Hepatocyte (in vitro differentiated cells): ENCODE data around the gene NTNG2. TPM values are rescaled to one million over a fixed set of nuclear protein-coding genes. Genes with fewer than 3 reads are reported as not detected.

Experiments
- DNase-seq: peaks from one replicate; pipeline ENCODE4 v3.0.0-alpha.2; 2016; ENCODE audit warnings: low spot score
- H2AFZ ChIP-seq: fragments of 200-600 bp; sonication (generic); 2 replicates; pipeline ENCODE4 v1.6.0; 2016; ENCODE audit warnings: antibody characterized with exemption, mild to moderate bottlenecking
- H3K27ac ChIP-seq: fragments of 200-600 bp; sonication (generic); 2 replicates; pipeline ENCODE4 v1.5.1; 2016; ENCODE audit warnings: mild to moderate bottlenecking
- H3K27me3 ChIP-seq: fragments of 200-600 bp; sonication (generic); 2 replicates; pipeline ENCODE4 v1.6.1; 2016
- H3K36me3 ChIP-seq: fragments of 200-600 bp; sonication (generic); replicated peaks from 2 replicates; pipeline ENCODE4 v1.5.1; 2016; ENCODE audit warnings: low read depth; ENCODE audit not compliant: insufficient read depth
- H3K4me1 ChIP-seq: fragments of 200-600 bp; sonication (generic); 2 replicates; pipeline ENCODE4 v1.5.1; 2016; ENCODE audit warnings: mild to moderate bottlenecking, moderate library complexity; ENCODE audit not compliant: insufficient read depth
- H3K4me2 ChIP-seq: fragments of 200-600 bp; sonication (generic); 2 replicates; pipeline ENCODE4 v1.6.0; 2016
- H3K4me3 ChIP-seq: fragments of 200-600 bp; sonication (generic); 2 replicates; pipeline ENCODE4 v1.5.1; 2016; ENCODE audit warnings: mild to moderate bottlenecking
- H3K79me2 ChIP-seq: fragments of 200-600 bp; sonication (generic); 2 replicates; pipeline ENCODE4 v1.6.0; 2017; ENCODE audit warnings: mild to moderate bottlenecking
- H3K9me2 ChIP-seq: fragments of 200-600 bp; sonication (generic); replicated peaks from 2 replicates; pipeline ENCODE4 v1.6.0; 2017; ENCODE audit warnings: mild to moderate bottlenecking; ENCODE audit not compliant: insufficient read depth
- H3K9me3 ChIP-seq: fragments of 200-600 bp; sonication (generic); 2 replicates; pipeline ENCODE4 v1.5.1; 2016; ENCODE audit warnings: low read depth, mild to moderate bottlenecking
- H4K20me1 ChIP-seq: fragments of 200-600 bp; sonication (generic); 2 replicates; pipeline ENCODE4 v1.6.0; 2016; ENCODE audit warnings: mild to moderate bottlenecking; ENCODE audit not compliant: insufficient read depth, poor library complexity, severe bottlenecking
- CTCF ChIP-seq: fragments of 200-600 bp; sonication (generic); IDR thresholded peaks from 2 replicates; pipeline ENCODE4 v1.5.1; 2016; ENCODE audit warnings: antibody characterized with exemption, mild to moderate bottlenecking; ENCODE audit not compliant: poor library complexity
- EZH2 ChIP-seq: fragments of 200-600 bp; sonication (generic); IDR thresholded peaks from 2 replicates; pipeline ENCODE4 v1.6.1; 2016; ENCODE audit warnings: antibody characterized with exemption, mild to moderate bottlenecking, borderline replicate concordance
- EZH2phosphoT487 ChIP-seq: fragments of 200-600 bp; sonication (generic); IDR thresholded peaks from one replicate; pipeline ENCODE4 v1.6.1; 2018; ENCODE audit warnings: antibody characterized with exemption, mild to moderate bottlenecking, low read depth, moderate library complexity; ENCODE audit not compliant: unreplicated experiment, severe bottlenecking
- WGBS: methylation state at CpG from one replicate; pipeline ENCODE4 v1.1.6; 2016; ENCODE audit warnings: low lambda C conversion rate; ENCODE audit errors: missing lambda C conversion rate; 5-methylcytosine and 5-hydroxymethylcytosine counted together
- polyA plus RNA-seq: library from polyadenylated mRNA; unstranded; fragments of >200 nt; fragmentation: Nextera tagmentation; extraction: Ambion mirVana; gene quantifications from 2 replicates; pipeline ENCODE4 v1.2.1, GENCODE V29; 2016
- total RNA-seq: library from RNA; depleted of rRNA; stranded (reverse); fragments of >200 nt; gene quantifications from 2 replicates; pipeline ENCODE4 v1.2.3, GENCODE V29; 2014

Gene NTNG2
- total and polyA plus RNA-seq, 2 experiments from 2014 or later, result 0.48 to 1.8 TPM

- Histone ChIP-seq H3K4me3 (no peak overlapping the region), H3K27ac (no peak overlapping the region), H3K27me3 (no peaks in the 10 kb centered on the region), H3K4me1 (peaks cover 12% of the 10 kb centered on the region), H3K9me3 (no peaks in the 10 kb centered on the region), H4K20me1 (no peaks in the 10 kb centered on the region), H2AFZ (no peak overlapping the region), H3K9me2 (no peaks in the 10 kb centered on the region), H3K4me2 (no peak overlapping the region), H3K36me3 (no peaks in the 10 kb centered on the region), H3K79me2 (no peaks in the 10 kb centered on the region)
- no peak for DNase-seq
- TF ChIP-seq EZH2phosphoT487 (no peak), CTCF (no peak), EZH2 (no peak)
- 84% methylated on average over 7 of the region's 7 CpGs for WGBS
Measured at GRCh38 chr9:132211570-132211969, 49.7 kb downstream of the NTNG2 start.

- Histone ChIP-seq H3K9me2 (no peaks in the 10 kb centered on the region), H2AFZ (no peak overlapping the region), H3K4me3 (no peak overlapping the region), H4K20me1 (no peaks in the 10 kb centered on the region), H3K4me2 (peak overlapping the region; percentile 66), H3K27ac (peak overlapping the region; percentile 44), H3K27me3 (no peaks in the 10 kb centered on the region), H3K36me3 (no peaks in the 10 kb centered on the region), H3K79me2 (no peaks in the 10 kb centered on the region), H3K9me3 (no peaks in the 10 kb centered on the region), H3K4me1 (peaks cover 12% of the 10 kb centered on the region)
- no peak for TF ChIP-seq EZH2
- no peak for TF ChIP-seq EZH2phosphoT487
- DNase-seq, result peak; percentile 84
- WGBS, result 18% methylated on average over 17 of the region's 18 CpGs
Measured at GRCh38 chr9:132214027-132214622, 52.3 kb downstream of the NTNG2 start.

- H3K36me3 ChIP-seq, result no peaks in the 10 kb centered on the region
- no peaks in the 10 kb centered on the region for H4K20me1 ChIP-seq
- no peak overlapping the region for H3K27ac ChIP-seq
- H3K4me2 ChIP-seq, result no peak overlapping the region
- no peaks in the 10 kb centered on the region for H3K79me2 ChIP-seq
- H2AFZ ChIP-seq, result no peak overlapping the region
- no peak for DNase-seq
- no peaks in the 10 kb centered on the region for H3K27me3 ChIP-seq
- peaks cover 12% of the 10 kb centered on the region for H3K4me1 ChIP-seq
- no peaks in the 10 kb centered on the region for H3K9me2 ChIP-seq
- WGBS, result 77% methylated on average over 10 of the region's 10 CpGs
- TF ChIP-seq CTCF, result no peak
- TF ChIP-seq EZH2, result no peak
- no peak for TF ChIP-seq EZH2phosphoT487
- H3K4me3 ChIP-seq, result no peak overlapping the region
- no peaks in the 10 kb centered on the region for H3K9me3 ChIP-seq
Measured at GRCh38 chr9:132216861-132217619, 55.2 kb downstream of the NTNG2 start.

- Histone ChIP-seq H3K79me2 (no peaks in the 10 kb centered on the region), H2AFZ (no peak overlapping the region), H3K4me1 (peaks cover 12% of the 10 kb centered on the region), H3K4me2 (no peak overlapping the region), H4K20me1 (no peaks in the 10 kb centered on the region), H3K9me2 (no peaks in the 10 kb centered on the region), H3K9me3 (no peaks in the 10 kb centered on the region), H3K27me3 (no peaks in the 10 kb centered on the region), H3K4me3 (no peak overlapping the region), H3K36me3 (no peaks in the 10 kb centered on the region), H3K27ac (no peak overlapping the region)
- DNase-seq, result no peak
- TF ChIP-seq EZH2phosphoT487, result no peak
- no peak for TF ChIP-seq EZH2
- TF ChIP-seq CTCF, result no peak
- WGBS, result 87% methylated on average over 8 of the region's 8 CpGs
Measured at GRCh38 chr9:132218208-132218607, 56.4 kb downstream of the NTNG2 start.
